H1 (cell line): ENCODE results near the gene PGM1. TPM values are rescaled to one million over a fixed set of nuclear protein-coding genes. Genes with fewer than 3 reads are reported as not detected.

ENCODE experiments used
- CTCF ChIA-PET: fragments of 300-600 bp; sonication (Branson Sonifier 250); formaldehyde crosslinking; loops from one replicate; lab custom pipeline; 2021; ENCODE audit not compliant: partially characterized antibody; lab: Charles Lee
- POLR2A ChIA-PET: fragments of 300-600 bp; sonication (Branson Sonifier 250); formaldehyde crosslinking; loops from one replicate; lab custom pipeline; 2021; ENCODE audit warnings: inconsistent platforms; ENCODE audit not compliant: partially characterized antibody; lab: Charles Lee
- DNase-seq, 2 experiments: peaks; one replicate each; pipeline versions ENCODE4 v3.0.0 to v3.0.0-alpha.2; 2010 to 2022; ENCODE audit warnings: low spot score in 2 of 2, low read depth in 1 of 2, mixed read lengths in 1 of 2
- FAIRE-seq: peaks from 2 replicates; lab custom pipeline; 2011; peaks lifted over from hg19 to GRCh38; lab: Jason Lieb, UNC
- H2AFZ ChIP-seq: 2 replicates; pipeline ENCODE4 v1.8.1; 2012; ENCODE audit warnings: low read length, inconsistent platforms
- H2AK5ac ChIP-seq: 2 replicates; pipeline ENCODE4 v1.6.1; 2013; ENCODE audit warnings: low read depth, low read length
- H2BK120ac ChIP-seq: replicated peaks from 2 replicates; pipeline ENCODE3; 2013; ENCODE audit warnings: low read depth, low read length, inconsistent platforms
- H2BK12ac ChIP-seq: 2 replicates; pipeline ENCODE4 v1.6.1; 2013; ENCODE audit warnings: low read depth, low read length
- H2BK15ac ChIP-seq: 2 replicates; pipeline ENCODE4 v1.6.1; 2013; ENCODE audit warnings: low read length
- H2BK20ac ChIP-seq: 2 replicates; pipeline ENCODE4 v1.6.1; 2013; ENCODE audit warnings: low read length
- H2BK5ac ChIP-seq: 2 replicates; pipeline ENCODE4 v1.6.1; 2013; ENCODE audit warnings: low read depth, low read length
- H3K14ac ChIP-seq: 2 replicates; pipeline ENCODE4 v1.6.1; 2013; ENCODE audit warnings: inconsistent platforms; ENCODE audit not compliant: insufficient read length
- H3K18ac ChIP-seq: 2 replicates; pipeline ENCODE4 v1.6.1; 2013; ENCODE audit warnings: low read length; ENCODE audit errors: extremely low read depth
- H3K23ac ChIP-seq: 2 replicates; pipeline ENCODE4 v1.6.1; 2013; ENCODE audit warnings: inconsistent platforms; ENCODE audit not compliant: insufficient read length
- H3K23me2 ChIP-seq: 2 replicates; pipeline ENCODE4 v1.6.1; 2013; ENCODE audit warnings: low read depth, low read length
- H3K27ac ChIP-seq: 2 replicates; pipeline ENCODE4 v1.6.1; 2011; ENCODE audit warnings: low read depth, low read length, inconsistent platforms
- H3K27me3 ChIP-seq, 4 experiments: replicated peaks in 1 of 4; 1 replicate in 1 of 4; 2 replicates in 3 of 4; pipeline versions ENCODE4 v1.6.1 to v1.8.1; 2011 to 2013; ENCODE audit warnings: low read length in 3 of 4, mild to moderate bottlenecking in 3 of 4, inconsistent platforms in 2 of 4, mixed read lengths in 2 of 4, moderate library complexity in 1 of 4; ENCODE audit not compliant: control insufficient read depth in 3 of 4, insufficient read depth in 3 of 4; ENCODE audit errors: extremely low read depth in 1 of 4
- H3K36me3 ChIP-seq, 4 experiments: 2 replicates each; pipeline versions ENCODE4 v1.6.1 to v1.8.1; 2011 to 2013; ENCODE audit warnings: mild to moderate bottlenecking in 4 of 4, low read length in 3 of 4, moderate library complexity in 2 of 4, control low read depth in 1 of 4, inconsistent platforms in 1 of 4; ENCODE audit not compliant: insufficient read depth in 4 of 4, control insufficient read depth in 2 of 4
- H3K4ac ChIP-seq: replicated peaks from 2 replicates; pipeline ENCODE3; 2013; ENCODE audit warnings: low read length, low read depth, mixed read lengths, inconsistent platforms; ENCODE audit not compliant: insufficient read length
- H3K4me1 ChIP-seq, 4 experiments: replicated peaks in 1 of 4; 1 replicate in 1 of 4; 2 replicates in 3 of 4; pipeline versions ENCODE4 v1.6.1 to v1.8.1; 2011 to 2013; ENCODE audit warnings: low read length in 3 of 4, inconsistent platforms in 2 of 4, mixed read lengths in 1 of 4; ENCODE audit not compliant: insufficient read depth in 4 of 4, control insufficient read depth in 3 of 4
- H3K4me2 ChIP-seq, 2 experiments: 2 replicates each; pipeline versions ENCODE4 v1.6.1 to v1.8.1; 2011 to 2013; ENCODE audit warnings: low read depth in 2 of 2, low read length in 2 of 2, control low read depth in 1 of 2, inconsistent platforms in 1 of 2, mild to moderate bottlenecking in 1 of 2; ENCODE audit not compliant: insufficient read depth in 1 of 2
- H3K4me3 ChIP-seq, 4 experiments: fragments of 200-600, 300-600 bp in 1 of 4; sonication (generic), shearing (Covaris generic), sonication (Bioruptor Twin) in 1 of 4; 2 replicates each; pipeline versions ENCODE4 v1.5.1 to v1.8.1; 2011 to 2016; ENCODE audit warnings: low read length in 4 of 4, low read depth in 3 of 4, control low read depth in 2 of 4, inconsistent platforms in 2 of 4, mild to moderate bottlenecking in 2 of 4, mixed read lengths in 1 of 4, moderate library complexity in 1 of 4; ENCODE audit not compliant: insufficient read depth in 2 of 4; ENCODE audit errors: extremely low read depth in 1 of 4
- H3K56ac ChIP-seq: replicated peaks from 2 replicates; pipeline ENCODE3; 2013; ENCODE audit warnings: low read depth, mild to moderate bottlenecking, mixed read lengths, low read length, inconsistent platforms; ENCODE audit not compliant: insufficient read length
- H3K79me1 ChIP-seq: 2 replicates; pipeline ENCODE4 v1.6.1; 2013; ENCODE audit warnings: low read depth, low read length, control low read depth
- H3K79me2 ChIP-seq, 2 experiments: 2 replicates each; pipeline versions ENCODE4 v1.6.1 to v1.8.1; 2012 to 2013; ENCODE audit warnings: low read length in 2 of 2, mild to moderate bottlenecking in 2 of 2, inconsistent platforms in 1 of 2; ENCODE audit not compliant: insufficient read depth in 2 of 2, control insufficient read depth in 1 of 2
- H3K9ac ChIP-seq, 4 experiments: replicated peaks in 1 of 4; 1 replicate in 1 of 4; 2 replicates in 3 of 4; pipeline versions ENCODE4 v1.6.1 to v1.8.1; 2011 to 2013; ENCODE audit warnings: low read depth in 3 of 4, low read length in 3 of 4, control low read depth in 2 of 4, mild to moderate bottlenecking in 2 of 4, moderate library complexity in 2 of 4, inconsistent platforms in 1 of 4; ENCODE audit errors: extremely low read depth in 1 of 4
- H3K9me3 ChIP-seq, 2 experiments: 2 replicates each; pipeline versions ENCODE4 v1.6.1 to v1.8.1; 2012 to 2013; ENCODE audit warnings: mild to moderate bottlenecking in 2 of 2, moderate library complexity in 2 of 2, control low read depth in 1 of 2, inconsistent platforms in 1 of 2, low read depth in 1 of 2, low read length in 1 of 2, mixed read lengths in 1 of 2; ENCODE audit not compliant: insufficient read depth in 2 of 2
- H4K20me1 ChIP-seq, 2 experiments: replicated peaks in 1 of 2; 2 replicates each; pipeline versions ENCODE3 to v1.8.1; 2011 to 2013; ENCODE audit warnings: inconsistent platforms in 2 of 2, low read length in 2 of 2, mild to moderate bottlenecking in 1 of 2; ENCODE audit not compliant: insufficient read depth in 2 of 2, control insufficient read depth in 1 of 2
- H4K5ac ChIP-seq: 2 replicates; pipeline ENCODE4 v1.6.1; 2013; ENCODE audit warnings: low read length, low read depth, mixed read lengths, inconsistent platforms; ENCODE audit not compliant: insufficient read length
- H4K8ac ChIP-seq: 2 replicates; pipeline ENCODE4 v1.8.0; 2013; ENCODE audit warnings: mild to moderate bottlenecking, moderate library complexity, low read length, inconsistent platforms; ENCODE audit not compliant: insufficient read depth; ENCODE audit errors: extremely low read depth
- H4K91ac ChIP-seq: replicated peaks from 2 replicates; pipeline ENCODE3; 2013; ENCODE audit warnings: low read length, mixed read lengths, inconsistent platforms; ENCODE audit not compliant: insufficient read length
- BRCA1 ChIP-seq: IDR thresholded peaks from 2 replicates; pipeline ENCODE4 v1.6.1; 2012; ENCODE audit warnings: low read depth, low read length, improper control_type of control experiment
- CEBPB ChIP-seq: IDR thresholded peaks from 2 replicates; pipeline ENCODE4 v1.6.1; 2012; ENCODE audit warnings: low read depth, low read length
- CREB1 ChIP-seq: IDR thresholded peaks from 2 replicates; pipeline ENCODE4 v1.6.1; 2012; ENCODE audit warnings: inconsistent platforms
- E2F6 ChIP-seq: IDR thresholded peaks from 2 replicates; pipeline ENCODE4 v1.6.1; 2012; ENCODE audit warnings: inconsistent platforms
- EGR1 ChIP-seq: IDR thresholded peaks from 2 replicates; pipeline ENCODE4 v1.6.1; 2011; ENCODE audit warnings: low read depth, low read length, borderline replicate concordance
- KDM5A ChIP-seq: fragments of 200-600 bp; IDR thresholded peaks from 2 replicates; pipeline ENCODE4 v1.7.1; 2012; ENCODE audit warnings: mild to moderate bottlenecking, low read length, inconsistent platforms, mixed read lengths
- RNF2 ChIP-seq: fragments of 200-900, 300-1000 bp; sonication (generic); IDR thresholded peaks from 2 replicates; pipeline ENCODE4 v1.7.1; 2016; ENCODE audit warnings: borderline replicate concordance, low read depth, mild to moderate bottlenecking, antibody characterized with exemption, low read length; ENCODE audit not compliant: poor library complexity, severe bottlenecking; ENCODE audit errors: missing control alignments
- SAP30 ChIP-seq: fragments of 300-600 bp; sonication (generic); IDR thresholded peaks from 2 replicates; pipeline ENCODE4 v1.7.1; 2012; ENCODE audit warnings: low read length, moderate library complexity, mild to moderate bottlenecking, inconsistent platforms; ENCODE audit not compliant: insufficient read depth, insufficient replicate concordance
- SP2 ChIP-seq: IDR thresholded peaks from 2 replicates; pipeline ENCODE4 v1.6.1; 2012; ENCODE audit warnings: mild to moderate bottlenecking, low read length, inconsistent platforms
- USF2 ChIP-seq: IDR thresholded peaks from 2 replicates; pipeline ENCODE4 v1.6.1; 2011; ENCODE audit warnings: low read length, improper control_type of control experiment
- WGBS, 2 experiments: shearing (Covaris generic) in 1 of 2; methylation state at CpG; one replicate each; pipeline versions ENCODE4 v1.1.6 to v1.1.7; 2013 to 2015; ENCODE audit warnings: low lambda C conversion rate in 2 of 2, mixed read lengths in 2 of 2, inconsistent platforms in 1 of 2, low coverage in 1 of 2, missing lambda C conversion rate in 1 of 2; ENCODE audit not compliant: insufficient replicate concordance in 2 of 2, insufficient coverage in 1 of 2, insufficient read length in 1 of 2; ENCODE audit errors: extremely low coverage in 1 of 2, missing lambda C conversion rate in 1 of 2; 5-methylcytosine and 5-hydroxymethylcytosine counted together
- polyA plus RNA-seq, 7 experiments: library from polyadenylated mRNA; depleted of rRNA in 3 of 7; stranded (reverse) in 5 of 7; unstranded in 2 of 7; fragments of >200 nt in 5 of 7; fragments of 200-250 nt in 2 of 7; gene quantifications; 1 replicate in 5 of 7; 2 replicates in 1 of 7; 4 replicates in 1 of 7; pipeline versions ENCODE4 v1.2.1 to v1.2.3, GENCODE V29; 2011 to 2013; ENCODE audit warnings: missing spikeins in 2 of 7, mixed read lengths in 2 of 7
- total RNA-seq: library from RNA; stranded (reverse); fragmentation: NEBNext Ultra II Directional; extraction: Animal tissue kit (Norgen Biotek cat#: 25700); gene quantifications from 2 replicates; pipeline ENCODE4 v1.2.1, GENCODE V29; 2021
- TF ChIP-seq, protein P1 (sequence below): IDR thresholded peaks from 2 replicates; pipeline ENCODE4 v1.6.1; 2012; ENCODE audit warnings: low read length, inconsistent platforms

Gene PGM1
- total and polyA plus RNA-seq, 2 of the 8 experiments (the other 6 are each of a cell fraction or from before 2014, with no cell fraction given) = 33.0 to 65.4 TPM

DNA sequence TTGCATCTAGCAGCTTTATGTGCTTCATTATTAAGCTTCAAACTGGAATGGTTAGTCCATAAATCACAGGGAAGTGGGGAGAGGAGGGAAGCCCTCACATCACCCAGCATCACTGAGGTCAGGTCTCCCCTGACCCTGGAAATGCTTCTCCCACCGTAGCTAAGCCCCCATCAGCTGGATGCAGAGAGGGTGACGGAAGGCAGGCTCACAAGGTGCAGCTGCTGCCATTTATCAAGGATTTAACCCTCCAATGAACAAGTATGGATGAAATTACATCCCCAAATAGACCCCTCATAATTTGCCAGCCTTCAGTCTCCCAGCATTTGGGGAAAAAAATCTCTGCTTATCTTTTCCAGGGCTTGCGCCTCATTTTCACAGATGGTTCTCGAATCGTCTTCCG, 60.8 kb downstream of the PGM1 start:
- no peak for FAIRE-seq
- Histone ChIP-seq H2BK15ac (no peak overlapping the region), H2BK12ac (no peak overlapping the region)
- TF ChIP-seq USF2 (no peak), KDM5A (no peak), BRCA1 (no peak), CEBPB (no peak), SP2 (no peak), RNF2 (no peak), E2F6 (no peak), CREB1 (no peak), EGR1 (no peak), SAP30 (no peak)
- TF ChIP-seq, protein P1, sequence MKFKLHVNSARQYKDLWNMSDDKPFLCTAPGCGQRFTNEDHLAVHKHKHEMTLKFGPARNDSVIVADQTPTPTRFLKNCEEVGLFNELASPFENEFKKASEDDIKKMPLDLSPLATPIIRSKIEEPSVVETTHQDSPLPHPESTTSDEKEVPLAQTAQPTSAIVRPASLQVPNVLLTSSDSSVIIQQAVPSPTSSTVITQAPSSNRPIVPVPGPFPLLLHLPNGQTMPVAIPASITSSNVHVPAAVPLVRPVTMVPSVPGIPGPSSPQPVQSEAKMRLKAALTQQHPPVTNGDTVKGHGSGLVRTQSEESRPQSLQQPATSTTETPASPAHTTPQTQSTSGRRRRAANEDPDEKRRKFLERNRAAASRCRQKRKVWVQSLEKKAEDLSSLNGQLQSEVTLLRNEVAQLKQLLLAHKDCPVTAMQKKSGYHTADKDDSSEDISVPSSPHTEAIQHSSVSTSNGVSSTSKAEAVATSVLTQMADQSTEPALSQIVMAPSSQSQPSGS = no peak

More for the DNA sequence above, 60.8 kb downstream of the PGM1 start:
- H3K56ac ChIP-seq = no peak overlapping the region
- no peak overlapping the region for H4K5ac ChIP-seq
- no peak overlapping the region for H3K9ac ChIP-seq
- H3K27me3 ChIP-seq = no peaks in the 10 kb centered on the region
- no peaks in the 10 kb centered on the region for H4K20me1 ChIP-seq
- CTCF ChIA-PET = interaction anchor here (0.9 to 1.7 kb wide), 3 partner anchors 9 to 46 kb away, joined by 3 to 6 read pairs (median 3); no protein-coding TSS in a partner anchor
- no peak overlapping the region for H2BK5ac ChIP-seq
- no peak overlapping the region for H3K4me3 ChIP-seq
- H3K79me2 ChIP-seq = no peaks in the 10 kb centered on the region
- H3K4me1 ChIP-seq = no peaks in the 10 kb centered on the region
- no peak overlapping the region for H4K91ac ChIP-seq
- H3K27ac ChIP-seq = no peak overlapping the region
- H3K36me3 ChIP-seq = peaks cover 0 to 12% (median 0%) of the 10 kb centered on the region in 4 experiments; a peak in 3 of 8 replicates
- no peak overlapping the region for H4K8ac ChIP-seq
- 98% methylated on average over 6 of the region's 6 CpGs; no CpG with 5 or more reads in 1 of the 2 experiments for WGBS, 2 experiments
- H3K23ac ChIP-seq = no peak overlapping the region
- POLR2A ChIA-PET = no interaction called here
- no peak for DNase-seq
- no peak overlapping the region for H2BK20ac ChIP-seq
- no peaks in the 10 kb centered on the region for H3K79me1 ChIP-seq
- no peak overlapping the region for H3K4ac ChIP-seq
- H2AFZ ChIP-seq = no peak overlapping the region
- H3K9me3 ChIP-seq = no peaks in the 10 kb centered on the region
- H2BK120ac ChIP-seq = no peak overlapping the region
- H3K18ac ChIP-seq = no peak overlapping the region
- no peak overlapping the region for H3K14ac ChIP-seq
- H3K23me2 ChIP-seq = no peaks in the 10 kb centered on the region
- H2AK5ac ChIP-seq = no peak overlapping the region
- H3K4me2 ChIP-seq = no peak overlapping the region
